ENCODE measurements around the gene ZNF200. TPM values are rescaled to one million over a fixed set of nuclear protein-coding genes. Genes with fewer than 3 reads are reported as not detected.

ZNF200 gene
- total RNA-seq, 1 donor from 2014 or later, result 8.6 TPM

- Mint-ChIP-seq H3K36me3 (no peaks in the 10 kb centered on the region), H3K4me3 (peak overlapping the region; percentile 60), H3K4me1 (peaks cover 11% of the 10 kb centered on the region), H3K9me3 (no peaks in the 10 kb centered on the region), H3K27me3 (ENCODE audit: low read depth) (peaks cover 96% of the 10 kb centered on the region), H3K27ac (peak overlapping the region; percentile 21)
- peak; percentile 37 for TF ChIP-seq CTCF (IDR thresholded peaks at IDR 0.05; ENCODE audit: unreplicated experiment)
- no peak for DNase-seq (ENCODE audit: low spot score in 2 of 2, unreplicated experiment in 2 of 2)
Observed at GRCh38 chr16:3173892-3174617, 60.9 kb downstream of the ZNF200 start.

Other genes with a start within 250 kb of the ZNF200 start
- gene CLDN9, start 222.2 kb downstream of the ZNF200 start, total RNA-seq, result 5.4 to 5.7 TPM (median 5.4 TPM) in 3 replicates
- 257 to 267 TPM (median 260 TPM) in 3 replicates for gene CLDN6, start 217.0 kb downstream of the ZNF200 start, total RNA-seq
- 44.6 to 45.5 TPM (median 45.1 TPM) in 3 replicates for gene TNFRSF12A, start 214.8 kb downstream of the ZNF200 start, total RNA-seq
- 64.0 to 68.5 TPM (median 65.7 TPM) in 3 replicates for gene HCFC1R1, start 211.2 kb downstream of the ZNF200 start, total RNA-seq
- 59.8 to 62.4 TPM (median 60.2 TPM) in 3 replicates for gene THOC6, start 211.1 kb downstream of the ZNF200 start, total RNA-seq
- gene BICDL2, start 198.2 kb downstream of the ZNF200 start, total RNA-seq, result 4.5 to 5.8 TPM (median 5.1 TPM) in 3 replicates
- gene MMP25, start 188.6 kb downstream of the ZNF200 start, total RNA-seq, result 0.09 to 0.16 TPM (median 0.11 TPM) in 3 replicates
- gene IL32, start 169.5 kb downstream of the ZNF200 start, total RNA-seq, result 4.9 to 6.0 TPM (median 5.5 TPM) in 3 replicates
- 0.09 to 0.42 TPM in 2 of 3 replicates, not detected in the other for gene ZSCAN10, start 135.9 kb downstream of the ZNF200 start, total RNA-seq
- 15.4 to 16.7 TPM (median 16.0 TPM) in 3 replicates for gene ZNF205, start 122.6 kb downstream of the ZNF200 start, total RNA-seq
- gene ZNF213, start 100.1 kb downstream of the ZNF200 start, total RNA-seq, result 12.2 to 13.4 TPM (median 12.7 TPM) in 3 replicates
- not detected in 3 replicates for gene OR1F1, start 47.0 kb downstream of the ZNF200 start, total RNA-seq
- 0.20 TPM in 1 of 3 replicates, not detected in the others for gene MEFV, start 21.5 kb upstream of the ZNF200 start, total RNA-seq
- gene ZNF263, start 48.3 kb upstream of the ZNF200 start, total RNA-seq, result 43.5 to 45.5 TPM (median 44.9 TPM) in 3 replicates
- 6.9 to 8.1 TPM (median 7.6 TPM) in 3 replicates for gene TIGD7, start 70.3 kb upstream of the ZNF200 start, total RNA-seq
- 51.3 to 53.4 TPM (median 51.7 TPM) in 3 replicates for gene ZNF75A, start 70.3 kb upstream of the ZNF200 start, total RNA-seq
- gene OR2C1, start 120.7 kb upstream of the ZNF200 start, total RNA-seq, result 0.35 to 0.63 TPM (median 0.47 TPM) in 3 replicates
- gene ZSCAN32, start 165.8 kb upstream of the ZNF200 start, total RNA-seq, result 18.4 to 19.7 TPM (median 18.9 TPM) in 3 replicates
- 18.1 to 19.3 TPM (median 19.3 TPM) in 3 replicates for gene ZNF174, start 166.1 kb upstream of the ZNF200 start, total RNA-seq
- 3.5 to 3.9 TPM (median 3.6 TPM) in 3 replicates for gene ZNF597, start 208.3 kb upstream of the ZNF200 start, total RNA-seq
- 49.7 to 52.2 TPM (median 50.6 TPM) in 3 replicates for gene NAA60, start 208.5 kb upstream of the ZNF200 start, total RNA-seq